RWPE2 (cell line): ENCODE data around the gene STK24.
"Not testable (repeated sequence)": the region's sequence is repeated elsewhere in the genome, so short reads cannot be mapped to it uniquely, and the experiment has no call there.

ENCODE experiments used
- ATAC-seq: fragments of 200-7000 bp; cut with Tn5 transposase; 3 replicates; pipeline ENCODE4 v1.9.1; 2021; ENCODE audit warnings: low read depth
- DNase-seq: peaks from one replicate; pipeline ENCODE4 v3.0.0-alpha.2; 2020; ENCODE audit warnings: low spot score
- H3K27ac ChIP-seq: fragments of 450-650 bp; 2 replicates; pipeline ENCODE4 v1.5.1; 2017; ENCODE audit warnings: mild to moderate bottlenecking; ENCODE audit not compliant: poor library complexity, severe bottlenecking
- H3K27me3 ChIP-seq: fragments of 250-450 bp; sonication (Bioruptor Pico); 2 replicates; pipeline ENCODE4 v1.5.1; 2021; ENCODE audit warnings: mild to moderate bottlenecking, moderate library complexity; ENCODE audit not compliant: insufficient read depth, poor library complexity, severe bottlenecking
- H3K36me3 ChIP-seq: fragments of 250-450 bp; sonication (Bioruptor Pico); 2 replicates; pipeline ENCODE4 v1.5.1; 2020; ENCODE audit warnings: low read depth, mild to moderate bottlenecking, moderate library complexity
- H3K4me1 ChIP-seq: fragments of 250-450 bp; sonication (Bioruptor Pico); 2 replicates; pipeline ENCODE4 v1.5.1; 2021; ENCODE audit warnings: mild to moderate bottlenecking, moderate library complexity; ENCODE audit not compliant: insufficient read depth, poor library complexity, severe bottlenecking
- H3K4me3 ChIP-seq: fragments of 250-450 bp; sonication (Bioruptor Pico); 2 replicates; pipeline ENCODE4 v1.5.1; 2021; ENCODE audit warnings: mild to moderate bottlenecking, moderate library complexity; ENCODE audit not compliant: severe bottlenecking
- H3K9me3 ChIP-seq: fragments of 250-450 bp; sonication (Bioruptor Pico); 2 replicates; pipeline ENCODE4 v1.5.1; 2021; ENCODE audit warnings: mild to moderate bottlenecking, moderate library complexity; ENCODE audit not compliant: severe bottlenecking
- TF ChIP-seq, protein P1 (sequence below): fragments of 450-650 bp; IDR thresholded peaks from one replicate; pipeline ENCODE4 v1.5.1; 2017; ENCODE audit warnings: mild to moderate bottlenecking, moderate library complexity; ENCODE audit not compliant: poor library complexity, severe bottlenecking

STK24 gene

GRCh38 chr13:98595134-98595533 lies 18.2 kb upstream of the STK24 start:
- no peaks in the 10 kb centered on the region for H3K36me3 ChIP-seq
- H3K9me3 ChIP-seq, result no peaks in the 10 kb centered on the region
- no peak overlapping the region for H3K4me3 ChIP-seq
- DNase-seq, result no peak
- ATAC-seq, result no peak
- H3K27me3 ChIP-seq, result no peaks in the 10 kb centered on the region
- H3K27ac ChIP-seq, result no peak overlapping the region
- TF ChIP-seq, protein P1, sequence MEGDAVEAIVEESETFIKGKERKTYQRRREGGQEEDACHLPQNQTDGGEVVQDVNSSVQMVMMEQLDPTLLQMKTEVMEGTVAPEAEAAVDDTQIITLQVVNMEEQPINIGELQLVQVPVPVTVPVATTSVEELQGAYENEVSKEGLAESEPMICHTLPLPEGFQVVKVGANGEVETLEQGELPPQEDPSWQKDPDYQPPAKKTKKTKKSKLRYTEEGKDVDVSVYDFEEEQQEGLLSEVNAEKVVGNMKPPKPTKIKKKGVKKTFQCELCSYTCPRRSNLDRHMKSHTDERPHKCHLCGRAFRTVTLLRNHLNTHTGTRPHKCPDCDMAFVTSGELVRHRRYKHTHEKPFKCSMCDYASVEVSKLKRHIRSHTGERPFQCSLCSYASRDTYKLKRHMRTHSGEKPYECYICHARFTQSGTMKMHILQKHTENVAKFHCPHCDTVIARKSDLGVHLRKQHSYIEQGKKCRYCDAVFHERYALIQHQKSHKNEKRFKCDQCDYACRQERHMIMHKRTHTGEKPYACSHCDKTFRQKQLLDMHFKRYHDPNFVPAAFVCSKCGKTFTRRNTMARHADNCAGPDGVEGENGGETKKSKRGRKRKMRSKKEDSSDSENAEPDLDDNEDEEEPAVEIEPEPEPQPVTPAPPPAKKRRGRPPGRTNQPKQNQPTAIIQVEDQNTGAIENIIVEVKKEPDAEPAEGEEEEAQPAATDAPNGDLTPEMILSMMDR, result no peak
- H3K4me1 ChIP-seq, result no peaks in the 10 kb centered on the region

GRCh38 chr13:98592362-98592732 lies 15.4 kb upstream of the STK24 start:
- ATAC-seq, result no peak
- no peak overlapping the region for H3K27ac ChIP-seq
- TF ChIP-seq, protein P1, result no peak

DNA sequence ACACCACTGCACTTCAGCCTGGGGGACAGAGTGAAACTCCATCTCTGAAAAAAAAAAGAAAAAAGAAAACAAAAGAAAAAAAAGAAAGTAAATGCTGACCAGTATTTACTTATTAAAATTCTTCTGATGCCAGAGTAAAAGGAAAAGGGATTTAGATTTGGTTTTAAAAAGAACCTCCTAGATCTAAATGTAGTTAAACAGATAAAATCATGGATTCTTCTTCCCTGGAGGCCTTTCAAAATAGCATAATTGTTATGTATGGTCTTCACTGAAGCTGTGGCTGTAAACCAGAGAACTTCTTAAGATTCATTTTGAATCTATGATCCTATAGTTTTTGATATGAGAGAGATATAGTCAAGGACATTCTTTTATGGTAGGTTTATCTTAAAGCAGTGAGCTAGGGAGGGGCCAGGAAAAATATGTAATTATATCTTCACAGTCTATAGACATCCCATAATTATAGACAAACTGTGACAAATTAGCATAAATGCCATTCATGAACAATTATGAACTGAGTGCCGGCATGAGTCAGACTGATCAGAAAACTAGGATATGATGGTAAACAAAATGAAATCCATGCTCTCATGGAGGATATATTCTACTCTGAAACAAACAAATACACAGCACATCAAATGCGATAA lies 14.9 kb upstream of the STK24 start:
- no peaks in the 10 kb centered on the region for H3K9me3 ChIP-seq
- TF ChIP-seq, protein P1, result no peak
- no peaks in the 10 kb centered on the region for H3K27me3 ChIP-seq
- DNase-seq (no peak), ATAC-seq (no peak)
- no peaks in the 10 kb centered on the region for H3K4me1 ChIP-seq
- H3K4me3 ChIP-seq, result no peak overlapping the region
- no peaks in the 10 kb centered on the region for H3K36me3 ChIP-seq
- no peak overlapping the region for H3K27ac ChIP-seq

More at GRCh38 chr13:98592362-98592732, 15.4 kb upstream of the STK24 start:
- no peaks in the 10 kb centered on the region for H3K9me3 ChIP-seq
- H3K36me3 ChIP-seq, result no peaks in the 10 kb centered on the region
- no peak overlapping the region for H3K4me3 ChIP-seq
- no peaks in the 10 kb centered on the region for H3K27me3 ChIP-seq
- H3K4me1 ChIP-seq, result no peaks in the 10 kb centered on the region
- no peak for DNase-seq

DNA sequence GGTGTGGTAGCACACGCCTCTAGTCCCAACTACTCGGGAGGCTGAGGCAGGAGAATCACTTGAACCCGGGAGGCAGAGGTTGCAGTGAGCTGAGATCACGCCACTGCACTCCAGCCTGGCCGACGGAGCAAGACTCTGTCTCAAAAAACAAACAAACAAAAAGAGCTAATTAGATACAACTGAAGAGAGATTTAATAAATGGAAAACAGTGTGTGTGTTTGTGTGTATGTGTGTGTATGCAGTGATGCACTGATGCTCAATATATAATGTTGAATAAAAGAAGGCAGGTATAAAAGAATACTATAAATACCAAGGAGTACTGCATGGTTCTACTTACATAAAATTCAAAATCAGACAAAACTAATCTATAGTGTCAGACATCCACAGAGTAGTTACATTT lies 13.6 kb upstream of the STK24 start:
- ATAC-seq, H3K27me3 ChIP-seq, H3K4me3 ChIP-seq, DNase-seq, H3K9me3 ChIP-seq, H3K27ac ChIP-seq, H3K4me1 ChIP-seq, H3K36me3 ChIP-seq: not testable (repeated sequence)

- H3K9me3 ChIP-seq, H3K4me1 ChIP-seq, ATAC-seq, DNase-seq, H3K36me3 ChIP-seq, H3K27ac ChIP-seq, H3K27me3 ChIP-seq, H3K4me3 ChIP-seq: not testable (repeated sequence)
These were observed 12.6 kb upstream of the STK24 start for GRCh38 chr13:98589516-98589915.
